ENCODE data around the gene SLC38A10. TPM values are rescaled to one million over a fixed set of nuclear protein-coding genes. Genes with fewer than 3 reads are reported as not detected.

The SLC38A10 gene
- total and polyA plus RNA-seq, 2 of the 13 experiments (the other 11 are each of a cell fraction or from before 2014, with no cell fraction given) = 23.4 to 55.8 TPM

- TF ChIP-seq AKAP8 (CRISPR knock-in tag; IDR thresholded peaks at IDR 0.05) (0 out of 2 replicates have a peak, but pooled peaks have one; percentile 35), NONO (IDR thresholded peaks at IDR 0.05) (no peak), NONO (CRISPR knock-in tag; conservative IDR thresholded peaks at IDR 0.05) (no peak), PHF8 (CRISPR knock-in tag; IDR thresholded peaks at IDR 0.05) (peak; percentile 33), ZNF275 (CRISPR knock-in tag; IDR thresholded peaks at IDR 0.05; ENCODE audit: borderline replicate concordance) (no peak), ZBTB20 (CRISPR knock-in tag; IDR thresholded peaks at IDR 0.05; ENCODE audit: borderline replicate concordance, low read depth) (no peak), ZNF563 (CRISPR knock-in tag; IDR thresholded peaks at IDR 0.05) (0 out of 2 replicates have a peak, but pooled peaks have one; percentile 39), RFX3 (CRISPR knock-in tag; IDR thresholded peaks at IDR 0.05) (no peak), ZNF749 (CRISPR knock-in tag; IDR thresholded peaks at IDR 0.05; ENCODE audit: borderline replicate concordance) (0 out of 2 replicates have a peak, but pooled peaks have one; percentile 19), ZBTB7B (CRISPR knock-in tag; IDR thresholded peaks at IDR 0.05) (0 out of 2 replicates have a peak, but pooled peaks have one; percentile 3), ZNF44 (CRISPR knock-in tag; IDR thresholded peaks at IDR 0.05) (no peak), FIP1L1 (IDR thresholded peaks at IDR 0.05; ENCODE audit: borderline replicate concordance, insufficient read depth, low read depth, low read length) (0 out of 2 replicates have a peak, but pooled peaks have one; percentile 63), CEBPG (CRISPR knock-in tag; IDR thresholded peaks at IDR 0.05) (no peak), NRL (CRISPR knock-in tag; IDR thresholded peaks at IDR 0.05; ENCODE audit: borderline replicate concordance) (no peak; the same call in 1 of the 2 replicates), ZNF142 (CRISPR knock-in tag; IDR thresholded peaks at IDR 0.05) (no peak), GATA4 (IDR thresholded peaks at IDR 0.05; ENCODE audit: borderline replicate concordance, low read depth) (no peak), ZNF703 (CRISPR knock-in tag; IDR thresholded peaks at IDR 0.05; ENCODE audit: borderline replicate concordance) (no peak), AHR (CRISPR knock-in tag; IDR thresholded peaks at IDR 0.05) (no peak), LCORL (IDR thresholded peaks at IDR 0.05) (no peak), LCORL (CRISPR knock-in tag; IDR thresholded peaks at IDR 0.05) (0 out of 2 replicates have a peak, but pooled peaks have one; percentile 34), MIER2 (CRISPR knock-in tag; IDR thresholded peaks at IDR 0.05) (no peak)
- TF ChIP-seq, protein P1, sequence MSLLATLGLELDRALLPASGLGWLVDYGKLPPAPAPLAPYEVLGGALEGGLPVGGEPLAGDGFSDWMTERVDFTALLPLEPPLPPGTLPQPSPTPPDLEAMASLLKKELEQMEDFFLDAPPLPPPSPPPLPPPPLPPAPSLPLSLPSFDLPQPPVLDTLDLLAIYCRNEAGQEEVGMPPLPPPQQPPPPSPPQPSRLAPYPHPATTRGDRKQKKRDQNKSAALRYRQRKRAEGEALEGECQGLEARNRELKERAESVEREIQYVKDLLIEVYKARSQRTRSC (CRISPR knock-in tag; IDR thresholded peaks at IDR 0.05; ENCODE audit: low read depth) = no peak
These were observed 50.6 kb downstream of the SLC38A10 start (continued) for GRCh38 chr17:81244358-81245023.

Data from HepG2 (cell line).